ENCODE measurements around the gene CST6. TPM values are rescaled to one million over a fixed set of nuclear protein-coding genes. Genes with fewer than 3 reads are reported as not detected.

Gene CST6
- total and polyA plus RNA-seq, 2 of the 4 experiments (the other 2 are of a cell fraction): 0.54 to 3.0 TPM

DNA sequence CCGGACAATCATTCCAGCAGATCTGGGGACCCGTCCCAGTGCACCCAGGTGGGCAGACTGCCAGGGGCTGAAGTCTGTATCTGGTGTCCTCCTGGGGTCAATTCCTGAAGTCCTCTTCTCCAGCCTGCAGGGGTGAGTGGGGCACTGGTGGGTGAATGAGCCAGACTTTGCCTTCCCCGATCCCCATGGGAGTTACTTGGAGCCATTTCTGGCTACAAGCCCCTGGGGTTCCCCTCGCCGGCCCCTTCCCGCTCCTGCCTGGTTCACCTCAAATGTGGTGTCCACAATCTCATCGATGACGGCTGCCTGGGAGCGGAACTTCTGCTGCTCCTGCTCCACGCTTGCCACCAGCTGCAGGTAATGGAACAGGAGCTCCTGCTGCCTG is 5.0 kb downstream of the CST6 start:
- H2BK15ac ChIP-seq (ENCODE audit: low read depth, low read length): no peak overlapping the region
- H2AFZ ChIP-seq (replicated peaks; ENCODE audit: low read length, poor library complexity): no peak overlapping the region
- ChIA-PET POLR2A (ENCODE audit: unreplicated experiment) (no interaction called here), CTCF (no interaction called here)
- peaks cover 4% of the 10 kb centered on the region; the same call in 1 of the 2 replicates for H3K27me3 ChIP-seq (ENCODE audit: control insufficient read depth, insufficient read depth, low read length)
- no peak overlapping the region for H3K4me3 ChIP-seq (ENCODE audit: insufficient read depth, low read depth, low read length)
- DNase-seq: no peak
- no peak for ATAC-seq (ENCODE audit: low read depth)
- no peak overlapping the region for H4K5ac ChIP-seq (ENCODE audit: low read depth, low read length)
- no peak overlapping the region for H3K56ac ChIP-seq (ENCODE audit: extremely low read depth, insufficient read depth, low read length)
- dilution Hi-C loops (cut with HindIII; ENCODE audit: low sequenced_read_pairs, unreplicated experiment) (no loop called here), in situ Hi-C loops (cut with MboI; ENCODE audit: low sequenced_read_pairs) (no loop called here), intact Hi-C loops (cut with micrococcal nuclease) (no loop called here)
- H2BK120ac ChIP-seq (ENCODE audit: low read depth, low read length): no peak overlapping the region
- no TSS peak for BruUV-seq (replicated peaks)
- no peak overlapping the region for H3K27ac ChIP-seq (ENCODE audit: insufficient read depth, low read length)
- H3K4me2 ChIP-seq (ENCODE audit: low read depth, low read length): no peak overlapping the region
- peaks cover 27% of the 10 kb centered on the region for H3K9me1 ChIP-seq (ENCODE audit: insufficient read depth, low read length)
- H3K79me1 ChIP-seq (ENCODE audit: low read depth in 1 of 2, low read length in 2 of 2): peaks cover 0 to 3% of the 10 kb centered on the region in 2 experiments; a peak in 1 of 4 replicates
- no peak overlapping the region for H4K91ac ChIP-seq (ENCODE audit: insufficient read depth, low read depth, low read length)
- no peak overlapping the region for H4K8ac ChIP-seq (ENCODE audit: low read depth in 2 of 2, low read length in 2 of 2)
- H4K20me1 ChIP-seq (ENCODE audit: insufficient read depth, low read length): no peaks in the 10 kb centered on the region; the same call in 1 of the 2 replicates
- no peak overlapping the region for H2BK20ac ChIP-seq (ENCODE audit: low read depth, low read length)
- no peak overlapping the region for H2AK5ac ChIP-seq (ENCODE audit: low read depth, low read length)
- H3K9me3 ChIP-seq (ENCODE audit: control insufficient read depth, insufficient read depth, low read length): no peaks in the 10 kb centered on the region
- no peak overlapping the region for H2BK5ac ChIP-seq (ENCODE audit: low read depth, low read length, poor library complexity, severe bottlenecking)
- H3K23ac ChIP-seq (ENCODE audit: low read depth, low read length): no peak overlapping the region
- H3K18ac ChIP-seq (ENCODE audit: low read depth, low read length): no peak overlapping the region
- 92% methylated on average over 4 of the region's 10 CpGs; no CpG with 5 or more reads in 1 of the 2 experiments for WGBS, 2 experiments (ENCODE audit: extremely low coverage in 2 of 2, insufficient read length in 1 of 2)
- no peak overlapping the region for H3K14ac ChIP-seq (replicated peaks; ENCODE audit: low read depth, low read length)
- H2AK9ac ChIP-seq (replicated peaks; ENCODE audit: low read depth, low read length, poor library complexity): no peak overlapping the region
- H3K4me1 ChIP-seq (ENCODE audit: control insufficient read depth, insufficient read depth, low read length): peaks cover 18% of the 10 kb centered on the region
- no peak overlapping the region for H3K9ac ChIP-seq (ENCODE audit: low read depth, low read length)
- H3K36me3 ChIP-seq (ENCODE audit: control insufficient read depth, insufficient read depth, low read length): no peaks in the 10 kb centered on the region
- TF ChIP-seq MXI1 (IDR thresholded peaks at IDR 0.05; ENCODE audit: borderline replicate concordance, low read depth, low read length) (no peak), USF2 (IDR thresholded peaks at IDR 0.05; ENCODE audit: low read depth, low read length) (no peak), POLR2A (IDR thresholded peaks at IDR 0.05; ENCODE audit: low read depth, low read length) (no peak), BHLHE40 (IDR thresholded peaks at IDR 0.05; ENCODE audit: low read depth, low read length) (no peak)
- TF ChIP-seq, protein P1, sequence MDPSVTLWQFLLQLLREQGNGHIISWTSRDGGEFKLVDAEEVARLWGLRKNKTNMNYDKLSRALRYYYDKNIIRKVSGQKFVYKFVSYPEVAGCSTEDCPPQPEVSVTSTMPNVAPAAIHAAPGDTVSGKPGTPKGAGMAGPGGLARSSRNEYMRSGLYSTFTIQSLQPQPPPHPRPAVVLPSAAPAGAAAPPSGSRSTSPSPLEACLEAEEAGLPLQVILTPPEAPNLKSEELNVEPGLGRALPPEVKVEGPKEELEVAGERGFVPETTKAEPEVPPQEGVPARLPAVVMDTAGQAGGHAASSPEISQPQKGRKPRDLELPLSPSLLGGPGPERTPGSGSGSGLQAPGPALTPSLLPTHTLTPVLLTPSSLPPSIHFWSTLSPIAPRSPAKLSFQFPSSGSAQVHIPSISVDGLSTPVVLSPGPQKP (IDR thresholded peaks at IDR 0.05; ENCODE audit: borderline replicate concordance, low read depth, low read length): no peak
- H3K4ac ChIP-seq (ENCODE audit: low read depth, low read length): no peak overlapping the region

Data from IMR-90 (cell line).